GM23338 (cell line): Measurements from ENCODE around the gene MTR. TPM values are rescaled to one million over a fixed set of nuclear protein-coding genes. Genes with fewer than 3 reads are reported as not detected.

ENCODE experiments used
- ATAC-seq: fragments of 200-7000 bp; cut with Tn5 transposase; 3 replicates; pipeline ENCODE4 v1.9.1; 2020
- DNase-seq: peaks from one replicate; pipeline ENCODE4 v3.0.0-alpha.2; 2015; ENCODE audit warnings: low spot score
- H2AFZ ChIP-seq: fragments of 200-600 bp; sonication (generic); 2 replicates; pipeline ENCODE4 v1.8.0; 2016; ENCODE audit warnings: antibody characterized with exemption, mild to moderate bottlenecking, moderate library complexity
- H3F3A ChIP-seq: fragments of 200-600 bp; sonication (generic); replicated peaks from 2 replicates; pipeline ENCODE4 v1.8.0; 2017; ENCODE audit warnings: antibody characterized with exemption, mixed run types, low read depth
- H3K27ac ChIP-seq: fragments of 200-600 bp; sonication (generic); 2 replicates; pipeline ENCODE4 v1.6.1; 2016; ENCODE audit warnings: low read depth
- H3K27me3 ChIP-seq: fragments of 200-600 bp; sonication (generic); 2 replicates; pipeline ENCODE4 v1.8.0; 2016; ENCODE audit warnings: mild to moderate bottlenecking, mixed run types, moderate library complexity; ENCODE audit not compliant: insufficient read depth
- H3K36me3 ChIP-seq: fragments of 200-600 bp; sonication (generic); 2 replicates; pipeline ENCODE4 v1.8.0; 2016; ENCODE audit warnings: mild to moderate bottlenecking; ENCODE audit not compliant: insufficient read depth
- H3K4me1 ChIP-seq: fragments of 200-600 bp; sonication (generic); 2 replicates; pipeline ENCODE4 v1.8.0; 2016; ENCODE audit warnings: mild to moderate bottlenecking, moderate library complexity; ENCODE audit not compliant: insufficient read depth
- H3K4me2 ChIP-seq: fragments of 200-600 bp; sonication (generic); 2 replicates; pipeline ENCODE4 v1.7.1; 2017; ENCODE audit warnings: mixed run types
- H3K4me3 ChIP-seq: fragments of 200-600 bp; sonication (generic); 2 replicates; pipeline ENCODE4 v1.6.1; 2016; ENCODE audit warnings: mixed run types
- H3K79me2 ChIP-seq: fragments of 200-600 bp; sonication (generic); replicated peaks from 2 replicates; pipeline ENCODE4 v1.8.0; 2017; ENCODE audit warnings: mild to moderate bottlenecking; ENCODE audit not compliant: insufficient read depth
- H3K9me2 ChIP-seq: fragments of 200-600 bp; sonication (generic); 2 replicates; pipeline ENCODE4 v1.8.0; 2017; ENCODE audit not compliant: insufficient read depth
- H4K20me1 ChIP-seq: fragments of 200-600 bp; sonication (generic); replicated peaks from 2 replicates; pipeline ENCODE4 v1.8.0; 2017; ENCODE audit warnings: mild to moderate bottlenecking; ENCODE audit not compliant: insufficient read depth
- H3K27ac Mint-ChIP-seq: 2 replicates; pipeline ENCODE4 v1.8.0; 2020; ENCODE audit warnings: inconsistent platforms, mild to moderate bottlenecking, moderate library complexity, mixed read lengths
- H3K27me3 Mint-ChIP-seq: 3 replicates; pipeline ENCODE4 v1.8.0; 2022; ENCODE audit warnings: low read depth, mild to moderate bottlenecking, moderate library complexity, mixed read lengths, inconsistent platforms; ENCODE audit not compliant: insufficient read depth, poor library complexity
- H3K36me3 Mint-ChIP-seq: 3 replicates; pipeline ENCODE4 v1.8.0; 2021; ENCODE audit warnings: low read depth, mild to moderate bottlenecking, inconsistent platforms, moderate library complexity, mixed read lengths
- H3K4me1 Mint-ChIP-seq: 3 replicates; pipeline ENCODE4 v1.8.0; 2020; ENCODE audit warnings: mild to moderate bottlenecking, inconsistent platforms, mixed read lengths
- H3K4me3 Mint-ChIP-seq: 3 replicates; pipeline ENCODE4 v1.8.0; 2021; ENCODE audit warnings: moderate library complexity, mild to moderate bottlenecking, inconsistent platforms, mixed read lengths
- H3K9me3 Mint-ChIP-seq: 3 replicates; pipeline ENCODE4 v1.8.0; 2020; ENCODE audit warnings: moderate library complexity, mild to moderate bottlenecking, inconsistent platforms, mixed read lengths
- CREB1 ChIP-seq: fragments of 250-450 bp; sonication (Bioruptor Pico); IDR thresholded peaks from 2 replicates; pipeline ENCODE4 v1.5.0; 2020; ENCODE audit warnings: low read depth, mild to moderate bottlenecking, moderate library complexity
- EZH2 ChIP-seq: fragments of 200-600 bp; sonication (generic); IDR thresholded peaks from one replicate; pipeline ENCODE4 v1.8.0; 2017; ENCODE audit warnings: antibody characterized with exemption, mild to moderate bottlenecking, low read depth; ENCODE audit not compliant: unreplicated experiment
- EZH2phosphoT487 ChIP-seq: fragments of 200-600 bp; sonication (generic); IDR thresholded peaks from one replicate; pipeline ENCODE4 v1.8.1; 2018; ENCODE audit warnings: antibody characterized with exemption; ENCODE audit not compliant: unreplicated experiment
- JUNB ChIP-seq: IDR thresholded peaks from one replicate; pipeline ENCODE4 v1.6.1; 2016; ENCODE audit warnings: antibody characterized with exemption; ENCODE audit not compliant: unreplicated experiment
- NANOG ChIP-seq: IDR thresholded peaks from 2 replicates; pipeline ENCODE4 v1.6.1; 2016; ENCODE audit warnings: antibody characterized with exemption, borderline replicate concordance
- POLR2AphosphoS5 ChIP-seq: IDR thresholded peaks from 2 replicates; pipeline ENCODE4 v1.6.1; 2016; ENCODE audit warnings: antibody characterized with exemption, low read depth
- STAT1 ChIP-seq: IDR thresholded peaks from one replicate; pipeline ENCODE4 v1.6.1; 2016; ENCODE audit warnings: antibody characterized with exemption; ENCODE audit not compliant: unreplicated experiment
- ZNF114 ChIP-seq: fragments of 250-450 bp; sonication (Bioruptor Pico); IDR thresholded peaks from 2 replicates; pipeline ENCODE4 v1.5.0; 2020; ENCODE audit warnings: mild to moderate bottlenecking, moderate library complexity
- ZNF331 ChIP-seq: fragments of 250-450 bp; sonication (Bioruptor Pico); IDR thresholded peaks from 2 replicates; pipeline ENCODE4 v1.5.0; 2020; ENCODE audit warnings: low read depth, mild to moderate bottlenecking, moderate library complexity
- polyA plus RNA-seq: library from polyadenylated mRNA; unstranded; fragments of >200 nt; fragmentation: Nextera tagmentation; extraction: Ambion mirVana; gene quantifications from 2 replicates; pipeline ENCODE4 v1.2.1, GENCODE V29; 2016
- total RNA-seq: library from RNA; depleted of rRNA; stranded (reverse); fragments of >200 nt; shearing (Covaris generic); gene quantifications from 2 replicates; pipeline ENCODE4 v1.2.3, GENCODE V29; 2014
- TF ChIP-seq, protein P1 (sequence below): IDR thresholded peaks from one replicate; pipeline ENCODE4 v1.6.1; 2018; ENCODE audit warnings: antibody characterized with exemption; ENCODE audit not compliant: unreplicated experiment
- TF ChIP-seq, protein P2 (sequence below): IDR thresholded peaks from 2 replicates; pipeline ENCODE4 v1.6.1; 2016; ENCODE audit warnings: antibody characterized with exemption
- TF ChIP-seq, protein P3 (sequence below): fragments of 250-450 bp; sonication (Bioruptor Pico); IDR thresholded peaks from 2 replicates; pipeline ENCODE4 v1.5.0; 2020; ENCODE audit warnings: mild to moderate bottlenecking, moderate library complexity
- TF ChIP-seq, protein P4 (sequence below), 2 experiments: fragments of 200-600 bp in 1 of 2; sonication (generic) in 1 of 2; conservative IDR thresholded peaks; 2 replicates each; pipeline versions ENCODE4 v1.5.1 to v1.6.1; 2016 to 2017; ENCODE audit warnings: antibody characterized with exemption in 2 of 2, low read depth in 2 of 2, mild to moderate bottlenecking in 2 of 2, moderate library complexity in 1 of 2

Gene MTR
- total and polyA plus RNA-seq, 2 experiments from 2014 or later: 6.4 to 20.0 TPM

DNA sequence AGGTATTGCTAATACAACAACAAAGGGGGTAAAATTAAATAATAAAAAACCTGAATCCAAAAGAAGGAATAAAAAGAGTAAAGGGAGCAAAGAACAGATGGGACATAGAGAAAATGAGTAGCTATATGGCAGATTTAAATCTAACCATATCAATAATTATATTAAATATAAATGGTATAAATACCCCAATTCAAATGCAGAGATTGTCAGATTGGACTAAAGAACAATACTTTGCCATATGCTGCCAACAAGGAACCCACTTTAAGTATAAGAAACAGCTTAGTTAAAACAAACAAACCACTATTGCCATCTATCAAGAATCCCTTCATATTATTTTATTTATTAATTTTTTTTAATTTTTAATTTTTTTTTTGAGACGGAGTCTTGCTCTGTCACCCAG is 122.4 kb downstream of the MTR start:
- Histone ChIP-seq H4K20me1 (no peaks in the 10 kb centered on the region), H2AFZ (no peak overlapping the region), H3K27me3 (no peaks in the 10 kb centered on the region), H3K4me2 (no peak overlapping the region), H3K36me3 (peaks cover 3% of the 10 kb centered on the region; the same call in 1 of the 2 replicates), H3K9me2 (peaks cover 7% of the 10 kb centered on the region; the same call in 1 of the 2 replicates), H3K79me2 (no peaks in the 10 kb centered on the region), H3K4me1 (no peaks in the 10 kb centered on the region), H3K4me3 (no peak overlapping the region), H3F3A (no peaks in the 10 kb centered on the region), H3K27ac (no peak overlapping the region)
- H3K4me3 Mint-ChIP-seq: no peak overlapping the region
- H3K27ac Mint-ChIP-seq: no peak overlapping the region
- TF ChIP-seq, protein P1, sequence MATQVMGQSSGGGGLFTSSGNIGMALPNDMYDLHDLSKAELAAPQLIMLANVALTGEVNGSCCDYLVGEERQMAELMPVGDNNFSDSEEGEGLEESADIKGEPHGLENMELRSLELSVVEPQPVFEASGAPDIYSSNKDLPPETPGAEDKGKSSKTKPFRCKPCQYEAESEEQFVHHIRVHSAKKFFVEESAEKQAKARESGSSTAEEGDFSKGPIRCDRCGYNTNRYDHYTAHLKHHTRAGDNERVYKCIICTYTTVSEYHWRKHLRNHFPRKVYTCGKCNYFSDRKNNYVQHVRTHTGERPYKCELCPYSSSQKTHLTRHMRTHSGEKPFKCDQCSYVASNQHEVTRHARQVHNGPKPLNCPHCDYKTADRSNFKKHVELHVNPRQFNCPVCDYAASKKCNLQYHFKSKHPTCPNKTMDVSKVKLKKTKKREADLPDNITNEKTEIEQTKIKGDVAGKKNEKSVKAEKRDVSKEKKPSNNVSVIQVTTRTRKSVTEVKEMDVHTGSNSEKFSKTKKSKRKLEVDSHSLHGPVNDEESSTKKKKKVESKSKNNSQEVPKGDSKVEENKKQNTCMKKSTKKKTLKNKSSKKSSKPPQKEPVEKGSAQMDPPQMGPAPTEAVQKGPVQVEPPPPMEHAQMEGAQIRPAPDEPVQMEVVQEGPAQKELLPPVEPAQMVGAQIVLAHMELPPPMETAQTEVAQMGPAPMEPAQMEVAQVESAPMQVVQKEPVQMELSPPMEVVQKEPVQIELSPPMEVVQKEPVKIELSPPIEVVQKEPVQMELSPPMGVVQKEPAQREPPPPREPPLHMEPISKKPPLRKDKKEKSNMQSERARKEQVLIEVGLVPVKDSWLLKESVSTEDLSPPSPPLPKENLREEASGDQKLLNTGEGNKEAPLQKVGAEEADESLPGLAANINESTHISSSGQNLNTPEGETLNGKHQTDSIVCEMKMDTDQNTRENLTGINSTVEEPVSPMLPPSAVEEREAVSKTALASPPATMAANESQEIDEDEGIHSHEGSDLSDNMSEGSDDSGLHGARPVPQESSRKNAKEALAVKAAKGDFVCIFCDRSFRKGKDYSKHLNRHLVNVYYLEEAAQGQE: no peak
- no peak for TF ChIP-seq EZH2phosphoT487
- TF ChIP-seq, protein P2, sequence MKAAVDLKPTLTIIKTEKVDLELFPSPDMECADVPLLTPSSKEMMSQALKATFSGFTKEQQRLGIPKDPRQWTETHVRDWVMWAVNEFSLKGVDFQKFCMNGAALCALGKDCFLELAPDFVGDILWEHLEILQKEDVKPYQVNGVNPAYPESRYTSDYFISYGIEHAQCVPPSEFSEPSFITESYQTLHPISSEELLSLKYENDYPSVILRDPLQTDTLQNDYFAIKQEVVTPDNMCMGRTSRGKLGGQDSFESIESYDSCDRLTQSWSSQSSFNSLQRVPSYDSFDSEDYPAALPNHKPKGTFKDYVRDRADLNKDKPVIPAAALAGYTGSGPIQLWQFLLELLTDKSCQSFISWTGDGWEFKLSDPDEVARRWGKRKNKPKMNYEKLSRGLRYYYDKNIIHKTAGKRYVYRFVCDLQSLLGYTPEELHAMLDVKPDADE: no peak
- no peak for TF ChIP-seq CREB1 (CRISPR knock-in tag)
- no peak for TF ChIP-seq EZH2
- TF ChIP-seq, protein P3, sequence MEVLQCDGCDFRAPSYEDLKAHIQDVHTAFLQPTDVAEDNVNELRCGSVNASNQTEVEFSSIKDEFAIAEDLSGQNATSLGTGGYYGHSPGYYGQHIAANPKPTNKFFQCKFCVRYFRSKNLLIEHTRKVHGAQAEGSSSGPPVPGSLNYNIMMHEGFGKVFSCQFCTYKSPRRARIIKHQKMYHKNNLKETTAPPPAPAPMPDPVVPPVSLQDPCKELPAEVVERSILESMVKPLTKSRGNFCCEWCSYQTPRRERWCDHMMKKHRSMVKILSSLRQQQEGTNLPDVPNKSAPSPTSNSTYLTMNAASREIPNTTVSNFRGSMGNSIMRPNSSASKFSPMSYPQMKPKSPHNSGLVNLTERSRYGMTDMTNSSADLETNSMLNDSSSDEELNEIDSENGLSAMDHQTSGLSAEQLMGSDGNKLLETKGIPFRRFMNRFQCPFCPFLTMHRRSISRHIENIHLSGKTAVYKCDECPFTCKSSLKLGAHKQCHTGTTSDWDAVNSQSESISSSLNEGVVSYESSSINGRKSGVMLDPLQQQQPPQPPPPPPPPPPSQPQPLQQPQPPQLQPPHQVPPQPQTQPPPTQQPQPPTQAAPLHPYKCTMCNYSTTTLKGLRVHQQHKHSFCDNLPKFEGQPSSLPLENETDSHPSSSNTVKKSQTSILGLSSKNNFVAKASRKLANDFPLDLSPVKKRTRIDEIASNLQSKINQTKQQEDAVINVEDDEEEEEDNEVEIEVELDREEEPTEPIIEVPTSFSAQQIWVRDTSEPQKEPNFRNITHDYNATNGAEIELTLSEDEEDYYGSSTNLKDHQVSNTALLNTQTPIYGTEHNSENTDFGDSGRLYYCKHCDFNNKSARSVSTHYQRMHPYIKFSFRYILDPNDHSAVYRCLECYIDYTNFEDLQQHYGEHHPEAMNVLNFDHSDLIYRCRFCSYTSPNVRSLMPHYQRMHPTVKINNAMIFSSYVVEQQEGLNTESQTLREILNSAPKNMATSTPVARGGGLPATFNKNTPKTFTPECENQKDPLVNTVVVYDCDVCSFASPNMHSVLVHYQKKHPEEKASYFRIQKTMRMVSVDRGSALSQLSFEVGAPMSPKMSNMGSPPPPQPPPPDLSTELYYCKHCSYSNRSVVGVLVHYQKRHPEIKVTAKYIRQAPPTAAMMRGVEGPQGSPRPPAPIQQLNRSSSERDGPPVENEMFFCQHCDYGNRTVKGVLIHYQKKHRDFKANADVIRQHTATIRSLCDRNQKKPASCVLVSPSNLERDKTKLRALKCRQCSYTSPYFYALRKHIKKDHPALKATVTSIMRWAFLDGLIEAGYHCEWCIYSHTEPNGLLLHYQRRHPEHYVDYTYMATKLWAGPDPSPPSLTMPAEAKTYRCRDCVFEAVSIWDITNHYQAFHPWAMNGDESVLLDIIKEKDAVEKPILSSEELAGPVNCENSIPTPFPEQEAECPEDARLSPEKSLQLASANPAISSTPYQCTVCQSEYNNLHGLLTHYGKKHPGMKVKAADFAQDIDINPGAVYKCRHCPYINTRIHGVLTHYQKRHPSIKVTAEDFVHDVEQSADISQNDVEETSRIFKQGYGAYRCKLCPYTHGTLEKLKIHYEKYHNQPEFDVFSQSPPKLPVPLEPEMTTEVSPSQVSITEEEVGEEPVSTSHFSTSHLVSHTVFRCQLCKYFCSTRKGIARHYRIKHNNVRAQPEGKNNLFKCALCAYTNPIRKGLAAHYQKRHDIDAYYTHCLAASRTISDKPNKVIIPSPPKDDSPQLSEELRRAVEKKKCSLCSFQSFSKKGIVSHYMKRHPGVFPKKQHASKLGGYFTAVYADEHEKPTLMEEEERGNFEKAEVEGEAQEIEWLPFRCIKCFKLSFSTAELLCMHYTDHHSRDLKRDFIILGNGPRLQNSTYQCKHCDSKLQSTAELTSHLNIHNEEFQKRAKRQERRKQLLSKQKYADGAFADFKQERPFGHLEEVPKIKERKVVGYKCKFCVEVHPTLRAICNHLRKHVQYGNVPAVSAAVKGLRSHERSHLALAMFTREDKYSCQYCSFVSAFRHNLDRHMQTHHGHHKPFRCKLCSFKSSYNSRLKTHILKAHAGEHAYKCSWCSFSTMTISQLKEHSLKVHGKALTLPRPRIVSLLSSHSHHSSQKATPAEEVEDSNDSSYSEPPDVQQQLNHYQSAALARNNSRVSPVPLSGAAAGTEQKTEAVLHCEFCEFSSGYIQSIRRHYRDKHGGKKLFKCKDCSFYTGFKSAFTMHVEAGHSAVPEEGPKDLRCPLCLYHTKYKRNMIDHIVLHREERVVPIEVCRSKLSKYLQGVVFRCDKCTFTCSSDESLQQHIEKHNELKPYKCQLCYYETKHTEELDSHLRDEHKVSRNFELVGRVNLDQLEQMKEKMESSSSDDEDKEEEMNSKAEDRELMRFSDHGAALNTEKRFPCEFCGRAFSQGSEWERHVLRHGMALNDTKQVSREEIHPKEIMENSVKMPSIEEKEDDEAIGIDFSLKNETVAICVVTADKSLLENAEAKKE (CRISPR knock-in tag): no peak
- TF ChIP-seq ZNF114 (CRISPR knock-in tag): no peak
- TF ChIP-seq ZNF331 (CRISPR knock-in tag): no peak
- TF ChIP-seq, protein P4, sequence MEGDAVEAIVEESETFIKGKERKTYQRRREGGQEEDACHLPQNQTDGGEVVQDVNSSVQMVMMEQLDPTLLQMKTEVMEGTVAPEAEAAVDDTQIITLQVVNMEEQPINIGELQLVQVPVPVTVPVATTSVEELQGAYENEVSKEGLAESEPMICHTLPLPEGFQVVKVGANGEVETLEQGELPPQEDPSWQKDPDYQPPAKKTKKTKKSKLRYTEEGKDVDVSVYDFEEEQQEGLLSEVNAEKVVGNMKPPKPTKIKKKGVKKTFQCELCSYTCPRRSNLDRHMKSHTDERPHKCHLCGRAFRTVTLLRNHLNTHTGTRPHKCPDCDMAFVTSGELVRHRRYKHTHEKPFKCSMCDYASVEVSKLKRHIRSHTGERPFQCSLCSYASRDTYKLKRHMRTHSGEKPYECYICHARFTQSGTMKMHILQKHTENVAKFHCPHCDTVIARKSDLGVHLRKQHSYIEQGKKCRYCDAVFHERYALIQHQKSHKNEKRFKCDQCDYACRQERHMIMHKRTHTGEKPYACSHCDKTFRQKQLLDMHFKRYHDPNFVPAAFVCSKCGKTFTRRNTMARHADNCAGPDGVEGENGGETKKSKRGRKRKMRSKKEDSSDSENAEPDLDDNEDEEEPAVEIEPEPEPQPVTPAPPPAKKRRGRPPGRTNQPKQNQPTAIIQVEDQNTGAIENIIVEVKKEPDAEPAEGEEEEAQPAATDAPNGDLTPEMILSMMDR (conservative IDR thresholded peaks at IDR 0.05; ENCODE audit: low read depth in 2 of 2): no peak
- TF ChIP-seq JUNB: no peak
- TF ChIP-seq NANOG: no peak
- TF ChIP-seq STAT1: no peak
- no peak for TF ChIP-seq POLR2AphosphoS5
- H3K27me3 Mint-ChIP-seq: no peaks in the 10 kb centered on the region
- peaks cover 38% of the 10 kb centered on the region for H3K9me3 Mint-ChIP-seq
- H3K4me1 Mint-ChIP-seq: no peaks in the 10 kb centered on the region
- H3K36me3 Mint-ChIP-seq: peaks cover 16% of the 10 kb centered on the region; the same call in 2 of the 3 replicates
- ATAC-seq: no peak
- DNase-seq: no peak
